Uterus (tissue), 2 donors: ENCODE results near the gene MAPT.

ENCODE experiments used
- CTCF ChIP-seq, 4 experiments: fragments of 200-600 bp in 2 of 4; fragments of 450-650 bp in 2 of 4; sonication (generic) in 2 of 4; IDR thresholded peaks; one replicate each; pipeline ENCODE4 v1.5.1; 2016 to 2019; ENCODE audit warnings: antibody characterized with exemption in 4 of 4, mild to moderate bottlenecking in 2 of 4, moderate library complexity in 1 of 4
- POLR2A ChIP-seq, 2 donors: fragments of 450-650 bp; IDR thresholded peaks; one replicate each; pipeline ENCODE4 v1.6.1; 2016; ENCODE audit warnings: antibody characterized with exemption in 2 of 2, mild to moderate bottlenecking in 1 of 2, moderate library complexity in 1 of 2

GRCh38 chr17:46001390-46002310, 107.3 kb downstream of the MAPT start:
- TF ChIP-seq CTCF (IDR thresholded peaks at IDR 0.05) (no peak), POLR2A (IDR thresholded peaks at IDR 0.05) (no peak)
